AG09309 (cell line): ENCODE data around the gene ATP9B.
"Not testable (repeated sequence)": the region's sequence is repeated elsewhere in the genome, so short reads cannot be mapped to it uniquely, and the experiment has no call there.

ENCODE experiments used
- DNase-seq: peaks from one replicate; pipeline ENCODE4 v3.0.0-alpha.2; 2010; ENCODE audit warnings: low read depth
- H3K4me3 ChIP-seq: 2 replicates; pipeline ENCODE4 v1.5.1; 2011; ENCODE audit warnings: mild to moderate bottlenecking, low read depth, low read length, moderate library complexity; ENCODE audit not compliant: control insufficient read depth
- CTCF ChIP-seq: IDR thresholded peaks from 2 replicates; pipeline ENCODE4 v1.5.1; 2011; ENCODE audit warnings: mild to moderate bottlenecking, low read depth, low read length, inconsistent platforms; ENCODE audit not compliant: insufficient read depth, control insufficient read depth; ENCODE audit errors: missing control alignments

Gene ATP9B

GRCh38 chr18:79167526-79168190 lies 98.5 kb downstream of the ATP9B start:
- no peak for DNase-seq
- TF ChIP-seq CTCF = no peak
- H3K4me3 ChIP-seq = no peak overlapping the region

DNA sequence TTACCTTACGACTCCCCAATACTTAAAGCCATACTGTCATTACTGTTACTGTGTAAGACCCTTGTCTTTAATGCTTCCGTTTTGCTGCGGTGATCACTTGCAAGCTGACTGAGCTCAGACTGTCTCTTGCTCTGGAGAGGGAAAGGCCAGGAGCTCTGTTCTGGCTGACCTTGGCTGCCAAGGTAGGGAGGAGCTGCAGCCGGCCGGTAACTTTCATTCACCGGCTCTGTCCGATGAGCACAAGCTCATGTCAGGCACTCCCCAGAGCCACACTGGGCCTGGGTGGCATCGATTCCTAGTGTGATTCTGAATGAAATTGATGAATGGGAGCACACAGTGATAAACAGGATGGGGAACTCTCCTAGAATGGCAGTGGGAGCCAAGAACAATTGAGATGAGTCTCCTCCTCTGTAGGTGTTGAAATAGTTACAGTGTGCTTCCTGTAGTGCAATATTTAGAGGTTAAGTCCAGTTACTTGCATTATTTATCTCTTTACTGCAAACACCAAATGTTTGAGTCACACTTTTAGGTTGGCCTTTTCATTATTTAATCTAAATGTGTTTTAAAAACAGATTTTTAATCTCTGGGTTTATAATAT lies 100.9 kb downstream of the ATP9B start:
- no peak for DNase-seq
- H3K4me3 ChIP-seq = no peak overlapping the region
- TF ChIP-seq CTCF = no peak

DNA sequence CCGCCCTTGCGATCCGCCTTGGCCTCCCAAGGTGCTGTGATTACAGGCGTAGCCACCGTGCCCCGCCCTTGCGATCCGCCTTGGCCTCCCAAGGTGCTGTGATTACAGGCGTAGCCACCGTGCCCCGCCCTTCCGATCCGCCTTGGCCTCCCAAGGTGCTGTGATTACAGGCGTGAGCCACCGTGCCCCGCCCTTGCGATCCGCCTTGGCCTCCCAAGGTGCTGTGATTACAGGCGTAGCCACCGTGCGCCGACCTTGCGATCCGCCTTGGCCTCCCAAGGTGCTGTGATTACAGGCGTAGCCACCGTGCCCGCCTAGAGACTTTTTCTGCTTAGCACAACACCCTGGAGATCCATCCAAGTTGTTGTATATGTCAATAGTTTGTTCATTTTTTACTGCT lies 103.1 kb downstream of the ATP9B start:
- not testable (repeated sequence) for H3K4me3 ChIP-seq, DNase-seq

- DNase-seq = no peak
- TF ChIP-seq CTCF = no peak
- no peak overlapping the region for H3K4me3 ChIP-seq
Observed at GRCh38 chr18:79173742-79174141, 104.5 kb downstream of the ATP9B start.

- no peak for DNase-seq
- no peak for TF ChIP-seq CTCF
- no peak overlapping the region for H3K4me3 ChIP-seq
Observed at GRCh38 chr18:79178113-79178531, 108.9 kb downstream of the ATP9B start.

DNA sequence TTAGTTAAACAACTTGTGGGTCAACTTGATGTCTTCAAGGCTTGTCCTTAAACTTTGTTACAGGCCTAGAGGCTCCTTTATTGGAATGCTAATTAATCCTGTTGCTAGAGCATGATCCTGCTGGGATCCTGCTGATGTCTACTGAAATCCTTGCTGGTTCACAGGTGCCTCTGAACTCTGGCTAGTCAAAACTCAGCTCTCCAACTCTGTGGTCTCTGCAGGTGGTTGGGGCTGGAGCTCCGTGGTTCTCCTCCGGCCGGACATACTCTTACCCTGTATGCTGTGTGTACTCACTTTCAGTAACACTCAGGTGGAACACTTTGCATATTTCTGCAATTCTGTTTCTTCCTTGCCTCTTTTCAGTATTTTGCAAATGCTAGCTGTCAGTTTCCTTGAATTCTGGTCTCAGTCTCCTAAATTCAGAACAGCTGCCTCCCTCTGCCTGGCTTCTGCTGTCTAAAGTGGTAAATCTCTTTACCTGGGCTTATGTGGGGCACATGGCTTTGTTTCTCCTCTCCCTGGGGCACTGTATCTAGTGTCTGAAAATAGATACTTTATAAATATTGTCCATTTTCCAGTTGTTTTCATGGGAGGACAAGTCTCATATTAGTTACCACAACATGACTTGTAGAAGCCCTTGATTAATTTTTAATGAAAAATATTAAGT lies 113.0 kb downstream of the ATP9B start:
- no peak overlapping the region for H3K4me3 ChIP-seq
- no peak for TF ChIP-seq CTCF
- DNase-seq = no peak

DNA sequence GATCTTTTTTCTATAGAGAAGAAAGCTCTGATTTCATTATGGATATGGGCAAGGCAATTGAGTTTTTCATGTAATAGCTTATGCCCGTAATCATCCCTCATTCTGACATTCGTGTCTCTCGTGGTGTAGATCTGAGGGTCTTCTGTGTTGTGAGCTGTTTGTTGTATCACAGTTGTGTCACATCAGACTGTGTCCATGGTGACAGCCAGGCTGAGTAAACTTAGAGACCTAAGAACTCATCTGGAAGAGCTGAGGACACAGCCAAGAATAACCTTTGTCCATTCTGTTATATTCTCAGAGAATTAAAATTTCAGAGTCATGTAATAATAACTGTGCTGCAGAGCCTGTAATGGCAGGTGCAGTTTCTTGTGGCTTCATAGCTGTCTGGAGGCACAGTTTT lies 116.5 kb downstream of the ATP9B start:
- no peak overlapping the region for H3K4me3 ChIP-seq
- no peak for TF ChIP-seq CTCF
- no peak for DNase-seq
